ENCODE data around the gene GPRC5B.

Gene GPRC5B

DNA sequence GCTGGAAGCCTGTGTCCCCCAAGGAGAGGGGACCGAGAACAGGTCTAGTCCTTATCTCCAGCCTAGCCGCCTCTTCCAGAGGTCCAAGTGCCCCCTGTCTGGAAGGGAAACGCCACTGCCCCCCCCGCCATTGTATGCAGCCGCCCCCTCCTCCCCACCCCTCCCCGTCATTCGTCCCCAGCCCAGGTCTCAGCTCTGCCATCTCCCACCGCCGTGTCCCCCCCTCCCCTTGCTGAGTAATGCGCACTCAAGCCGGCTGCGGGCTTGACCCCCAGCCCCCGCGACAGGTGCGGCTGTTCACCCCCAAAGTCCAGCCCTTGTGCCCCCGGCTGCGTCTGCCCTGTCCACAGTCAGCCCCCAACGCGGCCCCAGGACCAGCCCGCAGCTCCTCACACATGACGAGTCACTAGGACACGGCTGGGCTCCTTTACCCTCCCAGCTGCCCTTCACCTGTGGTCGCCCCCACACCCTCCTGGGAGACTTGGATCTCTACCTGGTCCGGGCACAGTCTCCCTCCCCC is 622 bp downstream of the GPRC5B start:
- no peak for TF ChIP-seq CTCF (IDR thresholded peaks at IDR 0.05; ENCODE audit: extremely low read depth, missing control alignments)

GRCh38 chr16:19883296-19883965 is 1.2 kb downstream of the GPRC5B start:
- no peak for TF ChIP-seq CTCF (IDR thresholded peaks at IDR 0.05; ENCODE audit: extremely low read depth, missing control alignments)
- DNase-seq (ENCODE audit: low spot score), result no peak

More for the DNA sequence above, 622 bp downstream of the GPRC5B start:
- no peak for DNase-seq (ENCODE audit: low spot score)

DNA sequence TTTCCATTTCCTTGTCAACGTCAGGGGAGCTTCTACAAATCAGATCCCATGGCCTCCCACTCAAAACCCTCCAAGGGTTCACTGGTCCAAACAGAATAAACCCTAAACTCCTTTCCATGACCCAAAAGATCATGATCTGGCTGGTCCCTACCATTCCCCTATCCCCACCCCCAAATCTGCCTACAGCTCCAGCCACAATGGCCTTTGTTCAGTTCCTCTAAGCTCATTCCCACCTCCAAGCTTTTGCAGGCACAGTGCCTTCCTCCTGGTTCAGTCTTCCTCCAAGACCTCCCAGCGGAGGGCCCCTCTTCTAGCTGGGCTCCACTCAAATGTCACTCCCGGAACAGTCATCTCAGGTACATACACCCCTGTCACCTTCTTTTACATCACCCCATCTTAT is 2.0 kb downstream of the GPRC5B start:
- DNase-seq (ENCODE audit: low spot score), result no peak
- no peak for TF ChIP-seq CTCF (IDR thresholded peaks at IDR 0.05; ENCODE audit: extremely low read depth, missing control alignments)

- no peak for TF ChIP-seq CTCF (IDR thresholded peaks at IDR 0.05; ENCODE audit: extremely low read depth, missing control alignments)
- DNase-seq (ENCODE audit: low spot score), result no peak
Measured at GRCh38 chr16:19882186-19882585, 2.5 kb downstream of the GPRC5B start.

GRCh38 chr16:19881783-19882182 is 2.9 kb downstream of the GPRC5B start:
- DNase-seq (ENCODE audit: low spot score), result no peak
- TF ChIP-seq CTCF (IDR thresholded peaks at IDR 0.05; ENCODE audit: extremely low read depth, missing control alignments), result no peak

- no peak for TF ChIP-seq CTCF (IDR thresholded peaks at IDR 0.05; ENCODE audit: extremely low read depth, missing control alignments)
- DNase-seq (ENCODE audit: low spot score), result no peak
Measured at GRCh38 chr16:19881028-19881427, 3.6 kb downstream of the GPRC5B start.

GRCh38 chr16:19879241-19879792 is 5.3 kb downstream of the GPRC5B start:
- no peak for TF ChIP-seq CTCF (IDR thresholded peaks at IDR 0.05; ENCODE audit: extremely low read depth, missing control alignments)
- DNase-seq (ENCODE audit: low spot score), result no peak

Data from GM20000 (cell line).